H54 (cell line): ENCODE measurements around the gene PLAGL2.

Source experiments
- DNase-seq: peaks from one replicate; pipeline ENCODE4 v3.0.0; 2011; ENCODE audit warnings: low spot score, mixed read lengths; ENCODE audit not compliant: insufficient read length
- FAIRE-seq: peaks from 3 replicates; lab custom pipeline; 2011; peaks lifted over from hg19 to GRCh38; lab: Jason Lieb, UNC
- POLR2A ChIP-seq: IDR thresholded peaks from 2 replicates; pipeline ENCODE4 v1.6.1; 2011; ENCODE audit warnings: low read depth, mild to moderate bottlenecking, low read length

The PLAGL2 gene

GRCh38 chr20:32150291-32150848 lies 57.2 kb downstream of the PLAGL2 start:
- no peak for TF ChIP-seq POLR2A
- no peak for DNase-seq
- FAIRE-seq: no peak

- FAIRE-seq (no peak), DNase-seq (no peak)
- no peak for TF ChIP-seq POLR2A
Observed at GRCh38 chr20:32149566-32150170, 57.9 kb downstream of the PLAGL2 start.

GRCh38 chr20:32144898-32145662 lies 62.5 kb downstream of the PLAGL2 start:
- TF ChIP-seq POLR2A: no peak
- FAIRE-seq (no peak), DNase-seq (no peak)

GRCh38 chr20:32142991-32143390 lies 64.6 kb downstream of the PLAGL2 start:
- DNase-seq (no peak), FAIRE-seq (no peak)
- TF ChIP-seq POLR2A: no peak
